ENCODE data around the gene LINGO1.

DNA sequence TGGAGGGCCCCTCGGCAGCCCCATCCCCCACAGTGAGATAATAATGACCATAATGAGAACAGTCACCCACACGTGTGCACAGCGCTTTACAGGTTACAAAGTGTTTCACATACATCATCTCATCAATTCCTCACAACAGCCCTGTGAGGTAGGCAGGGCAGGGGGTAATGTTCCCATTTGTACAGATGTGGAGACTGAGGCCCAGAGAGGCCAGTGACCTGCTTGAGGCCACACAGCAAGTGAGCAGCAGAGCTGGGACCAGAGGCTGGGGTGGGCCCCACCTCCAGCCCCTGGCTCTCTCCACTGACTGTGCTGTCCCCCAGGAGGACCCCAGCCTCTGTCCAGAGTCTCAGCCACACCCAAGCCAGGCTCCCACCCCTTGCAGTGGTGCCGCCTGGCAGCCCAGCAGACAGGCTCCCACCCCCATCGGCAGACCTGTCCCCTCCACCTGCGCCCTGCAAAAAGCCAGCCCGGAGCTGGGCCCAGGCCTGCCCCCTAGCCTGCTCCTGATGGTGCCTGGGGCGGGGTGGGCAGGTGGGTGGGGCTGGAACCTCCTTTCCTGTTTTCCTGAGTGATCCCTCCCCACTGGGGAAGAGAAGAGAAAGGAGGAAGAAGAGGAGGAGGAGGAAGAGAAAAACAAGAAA is 19.6 kb downstream of the LINGO1 start:
- no peak for TF ChIP-seq POLR2A (IDR thresholded peaks at IDR 0.05)
- TF ChIP-seq, protein P1, sequence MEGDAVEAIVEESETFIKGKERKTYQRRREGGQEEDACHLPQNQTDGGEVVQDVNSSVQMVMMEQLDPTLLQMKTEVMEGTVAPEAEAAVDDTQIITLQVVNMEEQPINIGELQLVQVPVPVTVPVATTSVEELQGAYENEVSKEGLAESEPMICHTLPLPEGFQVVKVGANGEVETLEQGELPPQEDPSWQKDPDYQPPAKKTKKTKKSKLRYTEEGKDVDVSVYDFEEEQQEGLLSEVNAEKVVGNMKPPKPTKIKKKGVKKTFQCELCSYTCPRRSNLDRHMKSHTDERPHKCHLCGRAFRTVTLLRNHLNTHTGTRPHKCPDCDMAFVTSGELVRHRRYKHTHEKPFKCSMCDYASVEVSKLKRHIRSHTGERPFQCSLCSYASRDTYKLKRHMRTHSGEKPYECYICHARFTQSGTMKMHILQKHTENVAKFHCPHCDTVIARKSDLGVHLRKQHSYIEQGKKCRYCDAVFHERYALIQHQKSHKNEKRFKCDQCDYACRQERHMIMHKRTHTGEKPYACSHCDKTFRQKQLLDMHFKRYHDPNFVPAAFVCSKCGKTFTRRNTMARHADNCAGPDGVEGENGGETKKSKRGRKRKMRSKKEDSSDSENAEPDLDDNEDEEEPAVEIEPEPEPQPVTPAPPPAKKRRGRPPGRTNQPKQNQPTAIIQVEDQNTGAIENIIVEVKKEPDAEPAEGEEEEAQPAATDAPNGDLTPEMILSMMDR (IDR thresholded peaks at IDR 0.05) = no peak

All from ovary (tissue), 3 donors.